ENCODE data around the gene FAM3C.
A peak's percentile ranks its signal among the peaks of the same experiment; 100 is the strongest.

FAM3C gene

DNA sequence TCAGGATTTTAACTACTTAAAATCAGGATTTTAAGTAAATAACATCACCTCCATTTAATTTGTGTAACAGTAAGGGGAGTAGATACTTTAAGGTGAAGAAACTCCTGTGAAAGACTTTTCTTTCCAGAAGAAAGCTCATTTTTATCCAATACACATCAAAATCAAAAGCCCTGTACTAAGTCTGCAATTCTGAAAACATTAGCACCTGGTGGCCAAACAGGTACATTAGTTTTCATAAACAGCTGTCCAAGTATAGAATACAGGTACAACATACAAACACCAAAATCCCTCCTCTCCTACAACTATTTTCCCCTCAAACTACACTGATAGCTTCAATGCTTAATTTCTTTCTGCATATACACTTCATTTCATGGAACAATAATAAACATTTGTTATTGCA lies 22.9 kb downstream of the FAM3C start:
- DNase-seq = no peak

DNA sequence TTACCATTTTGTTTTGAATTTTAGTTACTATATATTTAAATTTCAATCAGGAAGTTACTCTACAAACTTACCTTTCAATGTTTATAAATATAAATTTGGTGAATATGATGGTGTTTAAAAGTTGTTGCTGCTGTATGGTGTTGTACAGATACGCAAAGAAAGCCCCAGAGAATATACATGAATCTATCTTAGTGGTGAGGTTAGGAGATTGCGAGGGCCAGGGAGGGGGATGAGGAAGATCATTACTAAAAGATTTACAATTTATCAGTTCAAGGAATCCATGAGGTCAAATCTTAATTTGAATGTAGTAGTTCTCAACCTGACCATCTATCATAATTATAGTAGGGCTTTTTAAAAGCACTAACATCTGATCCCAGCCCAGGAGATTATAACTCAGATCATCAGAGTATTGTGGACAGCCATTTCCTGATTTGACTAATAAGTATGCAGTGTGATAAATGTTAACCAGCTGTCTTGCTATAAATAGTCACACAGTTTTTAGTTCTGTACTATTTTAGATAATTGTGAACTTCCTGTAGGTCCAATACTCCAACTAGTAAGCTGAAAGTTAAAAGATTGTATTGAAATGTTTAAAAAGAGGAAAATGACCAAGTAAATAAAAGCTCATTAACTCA lies 23.6 kb downstream of the FAM3C start:
- no peak for DNase-seq

DNA sequence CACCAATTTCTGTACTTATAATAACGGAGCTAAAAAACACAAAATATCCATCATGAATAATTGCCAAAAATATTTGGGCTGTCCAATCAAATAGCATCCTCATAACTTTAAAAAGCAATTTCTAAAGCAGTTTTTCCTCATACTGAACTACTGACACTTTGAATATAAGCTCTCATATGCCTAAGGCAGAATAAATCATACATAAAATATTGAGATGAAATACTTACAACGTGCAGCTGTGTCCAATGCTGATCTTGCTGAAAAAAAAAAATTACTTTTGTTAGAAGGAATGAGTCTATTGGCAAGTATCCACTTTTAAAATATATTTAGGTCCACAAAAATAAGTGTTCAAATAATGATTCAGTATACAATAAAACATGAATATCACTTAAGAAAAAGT lies 24.2 kb downstream of the FAM3C start:
- DNase-seq = no peak

DNA sequence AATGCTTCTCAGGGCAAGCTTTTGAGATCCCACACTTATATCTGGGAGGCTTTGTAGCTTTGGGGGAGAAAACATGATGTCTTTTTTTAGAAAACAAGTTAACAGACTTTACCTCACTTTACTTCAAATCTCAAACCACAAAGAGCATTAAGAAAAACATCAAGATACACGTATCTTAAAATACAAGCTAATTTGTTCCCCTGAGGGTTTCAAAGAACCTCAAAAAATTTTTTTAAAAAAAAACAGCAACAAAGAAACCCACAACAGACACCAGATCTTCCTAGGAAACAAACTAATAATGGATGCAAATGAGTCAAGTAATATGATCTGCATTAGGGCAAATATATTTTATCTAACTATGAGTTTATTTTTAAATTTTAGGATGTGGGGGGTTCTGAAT lies 24.7 kb downstream of the FAM3C start:
- DNase-seq = no peak

DNA sequence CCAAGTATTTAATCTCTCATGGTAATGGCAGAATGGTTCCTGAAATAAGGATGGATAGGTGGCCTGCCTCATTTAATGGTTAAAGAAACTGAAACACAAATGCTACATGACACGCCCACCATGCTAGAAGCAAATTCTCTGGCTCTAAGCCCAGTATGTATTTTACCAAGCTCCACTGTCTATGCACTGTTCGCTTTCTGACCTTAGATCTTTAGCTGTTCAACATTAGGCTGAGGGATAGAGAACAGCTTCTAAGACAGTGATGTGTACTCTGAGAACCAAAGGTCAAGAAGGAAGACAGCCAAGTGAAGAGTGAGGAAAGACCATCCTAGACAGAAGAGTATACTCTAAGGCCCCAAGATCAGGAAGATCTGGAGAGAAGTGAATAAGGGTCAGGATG lies 26.6 kb downstream of the FAM3C start:
- DNase-seq = no peak

DNA sequence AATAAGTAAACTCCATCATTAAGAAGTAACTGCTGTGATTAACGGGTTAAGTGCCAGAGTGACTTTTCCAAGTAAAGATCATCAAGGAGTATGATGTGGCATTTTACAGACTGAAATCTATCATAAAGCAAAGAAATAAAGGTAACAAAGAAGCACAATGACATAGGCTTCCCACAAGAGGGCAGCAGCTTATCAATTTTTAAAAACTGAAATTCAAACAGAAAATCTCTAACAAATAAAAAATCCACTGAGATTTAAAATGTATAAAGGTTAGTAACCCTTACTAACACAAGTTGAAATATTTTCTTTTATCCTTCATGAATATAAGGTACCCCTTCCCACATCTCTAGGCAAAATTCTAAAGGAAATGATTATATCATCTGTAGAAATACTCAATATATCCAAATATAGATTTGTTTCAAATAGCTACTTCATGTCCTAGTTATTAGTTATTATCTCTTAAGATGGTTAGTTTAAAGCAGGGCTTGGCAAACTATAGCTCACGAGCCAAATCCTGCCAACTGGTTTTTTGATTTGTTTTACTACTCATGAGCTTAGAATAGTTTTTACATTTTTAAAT lies 29.2 kb downstream of the FAM3C start:
- peak; percentile 46 for DNase-seq

DNA sequence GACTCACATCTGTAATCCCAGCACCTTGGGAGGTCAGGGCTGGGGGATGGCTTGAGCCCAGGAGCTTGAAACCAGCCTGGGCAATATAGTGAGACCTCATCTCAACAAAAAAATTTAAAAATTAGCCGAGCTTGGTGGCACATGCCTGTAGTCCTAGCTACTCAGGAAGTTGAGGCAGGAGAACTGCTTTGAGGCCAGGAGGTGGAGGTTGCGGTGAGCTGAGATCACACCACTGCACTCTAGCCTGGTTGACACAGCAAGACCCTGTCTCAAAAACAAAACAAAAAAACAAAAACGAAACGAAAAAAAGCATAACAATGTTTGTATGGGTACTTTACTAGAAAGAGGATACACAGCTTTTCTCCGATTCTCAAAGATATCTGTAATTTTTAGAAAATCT lies 35.5 kb downstream of the FAM3C start:
- DNase-seq = no peak

DNA sequence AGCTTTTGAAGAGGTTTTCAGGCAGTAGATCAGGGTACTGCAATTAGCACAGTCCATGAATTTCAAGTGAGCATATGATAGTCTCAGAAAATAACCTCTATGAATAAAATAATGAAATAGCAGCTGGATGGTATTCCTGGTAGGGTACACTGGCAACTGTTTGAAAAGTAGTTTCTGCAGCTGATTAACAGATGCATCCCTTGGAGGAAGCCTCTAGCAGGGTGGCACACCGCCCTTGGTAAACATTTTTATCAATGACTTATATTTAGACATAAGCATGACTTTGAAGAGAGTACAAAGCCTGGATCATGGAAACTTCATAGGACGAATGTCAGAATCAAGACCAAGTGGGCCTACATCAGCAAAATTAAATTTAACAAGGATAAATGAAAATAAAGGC lies 40.5 kb downstream of the FAM3C start:
- DNase-seq = no peak

DNA sequence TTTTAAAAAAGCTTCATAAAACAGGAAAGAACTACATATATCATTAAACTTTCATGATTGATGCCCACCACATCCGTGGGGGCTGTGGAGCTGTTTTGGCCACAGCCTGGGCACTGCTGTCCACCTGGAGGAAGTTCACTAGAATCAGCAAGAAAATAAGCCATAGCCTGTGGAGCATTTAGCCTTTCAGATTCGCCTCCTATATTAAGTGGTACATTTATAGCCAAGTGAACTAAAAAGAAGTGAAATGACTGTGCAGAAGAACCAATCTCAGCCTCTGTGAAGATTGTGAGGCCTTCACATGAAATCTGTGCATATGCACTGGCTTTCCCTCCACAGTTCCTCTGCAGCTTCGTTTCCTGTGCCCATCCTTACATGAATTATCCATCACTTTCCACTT lies 43.8 kb downstream of the FAM3C start:
- no peak for DNase-seq

DNA sequence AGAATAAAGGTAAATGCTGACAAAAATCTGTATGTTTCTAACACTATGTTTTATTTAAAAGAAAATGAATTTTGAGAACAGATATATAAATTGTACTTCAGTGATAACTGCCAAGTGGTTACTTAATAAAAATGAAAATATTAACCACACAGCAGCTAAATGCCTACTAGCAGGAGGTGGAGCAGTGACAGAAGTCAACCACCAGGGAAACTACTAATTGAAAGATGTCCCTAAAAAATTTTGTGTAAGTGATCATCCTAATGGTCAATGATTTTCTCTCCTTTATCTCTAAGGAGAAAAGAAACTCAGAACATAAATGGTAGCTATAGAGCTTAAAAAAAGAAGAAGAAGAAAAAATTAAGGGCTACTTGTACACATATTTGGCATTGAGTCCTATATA lies 44.4 kb downstream of the FAM3C start:
- no peak for DNase-seq

DNA sequence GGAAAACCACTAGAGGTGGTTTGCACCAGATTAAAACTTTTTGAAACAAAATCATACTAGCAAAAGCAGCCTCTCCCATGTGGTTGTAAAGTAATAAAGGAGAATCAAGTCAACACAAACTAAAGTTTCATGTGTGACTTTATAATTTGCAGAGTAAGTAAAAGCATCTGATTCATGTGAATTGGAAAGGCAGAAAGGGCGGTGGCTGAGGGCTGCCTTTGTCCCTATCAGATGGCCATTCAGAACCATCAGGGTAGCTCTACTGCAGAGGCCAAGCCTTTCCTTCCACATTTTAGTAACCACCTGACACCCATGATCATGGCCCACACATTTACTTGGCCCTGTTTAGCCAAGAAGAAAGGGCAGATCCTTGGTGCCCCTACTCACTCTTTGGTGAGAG lies 51.6 kb downstream of the FAM3C start:
- DNase-seq = no peak

DNA sequence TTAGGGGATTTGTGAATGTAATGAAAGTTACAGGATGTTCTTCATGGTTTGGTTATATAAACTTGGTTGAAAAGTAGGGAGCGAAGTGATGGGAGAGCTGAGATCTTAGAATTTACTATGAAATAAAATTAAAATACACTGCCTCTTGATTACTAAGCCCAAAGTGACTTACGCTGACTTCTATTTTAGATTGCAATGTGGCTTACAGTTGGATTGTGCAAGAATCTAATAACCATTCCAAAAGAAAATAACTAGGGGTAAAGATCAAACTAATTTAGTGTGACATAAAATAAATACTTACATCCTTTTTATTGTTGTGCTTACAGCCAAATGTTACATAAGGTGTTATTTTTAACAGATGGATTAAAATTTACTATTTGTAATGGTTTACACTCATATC lies 52.0 kb downstream of the FAM3C start:
- no peak for DNase-seq

DNA sequence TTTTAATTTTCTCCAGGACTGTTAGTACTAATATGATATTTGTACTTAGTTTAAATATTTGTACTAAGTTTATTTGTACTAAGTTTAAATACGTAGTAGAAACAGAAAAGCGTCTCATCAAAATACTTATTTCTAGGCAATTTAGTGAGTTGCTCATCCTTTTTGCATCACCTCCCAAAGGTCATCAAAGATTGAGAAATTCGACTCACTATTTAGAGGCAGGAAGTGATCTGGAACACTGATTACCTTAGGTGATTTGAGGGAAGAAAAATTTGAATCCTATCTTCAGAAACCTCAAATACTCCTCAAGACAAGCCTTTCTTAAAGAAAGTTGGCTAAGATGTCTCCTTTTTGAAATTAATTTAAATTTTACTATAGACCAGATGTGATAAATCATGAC lies 52.8 kb downstream of the FAM3C start:
- no peak for DNase-seq

DNA sequence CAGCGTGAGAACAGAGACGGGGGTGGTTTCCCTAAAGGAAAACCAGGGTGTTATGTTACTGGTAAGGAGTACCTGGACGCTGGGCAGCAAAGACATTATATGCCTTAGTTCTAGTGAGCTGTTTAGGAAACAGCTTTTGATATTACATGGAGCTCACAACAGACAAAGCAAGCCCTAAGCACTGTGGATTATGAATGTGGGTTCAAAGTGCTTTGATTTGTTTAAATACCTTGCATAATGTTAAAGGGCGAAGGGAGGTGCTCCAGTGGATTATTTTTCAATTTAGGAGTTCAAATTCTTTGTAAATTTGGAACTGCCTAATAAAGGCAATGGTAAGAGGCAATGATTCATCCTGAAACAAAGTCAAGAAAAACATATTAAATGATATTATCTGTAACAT lies 53.5 kb downstream of the FAM3C start:
- no peak for DNase-seq

DNA sequence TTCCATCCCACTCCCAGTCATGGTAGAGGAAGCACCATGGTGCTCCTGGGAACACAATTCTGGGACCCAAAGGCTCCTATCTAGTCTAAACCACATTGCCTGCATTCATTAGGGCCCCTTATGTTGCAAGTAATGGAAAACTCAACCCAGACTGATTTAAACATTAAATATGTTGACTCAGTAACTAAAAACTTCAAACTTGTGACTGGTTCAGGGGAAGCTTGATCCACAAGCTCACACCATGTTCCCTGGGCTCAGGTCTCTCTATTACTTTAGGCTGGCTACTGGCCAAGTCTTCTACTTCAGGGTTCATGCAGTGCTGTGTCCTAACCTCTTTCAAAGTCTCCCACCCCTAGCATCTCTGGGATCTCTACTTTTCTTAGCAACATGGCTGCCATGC lies 54.2 kb downstream of the FAM3C start:
- DNase-seq = no peak

DNA sequence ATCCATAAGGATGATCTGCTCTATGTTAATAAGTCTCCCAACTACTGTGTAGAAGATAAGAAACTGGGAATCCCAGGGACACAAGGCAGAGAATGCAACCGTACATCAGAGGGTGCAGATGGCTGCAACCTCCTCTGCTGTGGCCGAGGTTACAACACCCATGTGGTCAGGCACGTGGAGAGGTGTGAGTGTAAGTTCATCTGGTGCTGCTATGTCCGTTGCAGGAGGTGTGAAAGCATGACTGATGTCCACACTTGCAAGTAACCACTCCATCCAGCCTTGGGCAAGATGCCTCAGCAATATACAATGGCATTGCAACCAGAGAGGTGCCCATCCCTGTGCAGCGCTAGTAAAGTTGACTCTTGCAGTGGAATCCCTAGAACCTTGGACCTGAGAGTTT lies 57.0 kb downstream of the FAM3C start:
- DNase-seq = no peak

DNA sequence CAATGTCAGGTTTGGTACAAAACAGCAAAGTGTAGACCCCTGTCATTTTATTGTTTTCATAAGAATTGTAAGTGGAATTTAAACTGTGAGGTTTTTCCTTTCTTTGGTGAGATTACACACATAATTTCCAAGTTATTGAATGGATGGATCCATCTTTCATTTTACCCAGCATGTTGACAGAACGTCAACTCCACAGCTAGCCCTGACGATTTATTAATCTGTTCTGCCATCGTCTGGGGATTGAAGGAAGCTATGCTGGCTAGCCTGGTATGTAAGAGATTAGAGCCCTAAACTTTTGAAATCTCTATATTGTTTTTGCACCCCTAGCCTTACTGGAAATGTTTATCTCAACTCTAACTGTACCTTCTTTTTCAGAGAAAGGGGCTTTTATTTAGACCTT lies 58.7 kb downstream of the FAM3C start:
- DNase-seq = no peak

DNA sequence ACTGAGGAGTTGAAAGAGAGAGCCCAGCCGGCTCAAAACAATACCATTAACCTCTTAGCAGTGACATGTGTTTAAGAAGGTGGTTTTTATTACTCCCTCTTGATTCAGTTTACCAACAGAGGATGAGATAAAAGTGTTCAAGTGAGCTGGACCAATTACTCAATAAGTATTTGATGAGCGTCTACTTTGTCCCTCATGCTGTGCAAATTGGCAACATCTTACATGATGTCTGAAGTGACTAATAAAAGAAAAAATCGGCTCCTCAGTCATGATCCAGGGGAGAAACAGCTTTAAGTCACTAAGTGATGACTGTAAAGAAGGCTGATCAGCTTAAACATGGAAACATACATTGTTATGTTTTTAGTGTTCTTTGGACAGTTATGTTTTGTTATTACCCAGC lies 59.5 kb downstream of the FAM3C start:
- no peak for DNase-seq

DNA sequence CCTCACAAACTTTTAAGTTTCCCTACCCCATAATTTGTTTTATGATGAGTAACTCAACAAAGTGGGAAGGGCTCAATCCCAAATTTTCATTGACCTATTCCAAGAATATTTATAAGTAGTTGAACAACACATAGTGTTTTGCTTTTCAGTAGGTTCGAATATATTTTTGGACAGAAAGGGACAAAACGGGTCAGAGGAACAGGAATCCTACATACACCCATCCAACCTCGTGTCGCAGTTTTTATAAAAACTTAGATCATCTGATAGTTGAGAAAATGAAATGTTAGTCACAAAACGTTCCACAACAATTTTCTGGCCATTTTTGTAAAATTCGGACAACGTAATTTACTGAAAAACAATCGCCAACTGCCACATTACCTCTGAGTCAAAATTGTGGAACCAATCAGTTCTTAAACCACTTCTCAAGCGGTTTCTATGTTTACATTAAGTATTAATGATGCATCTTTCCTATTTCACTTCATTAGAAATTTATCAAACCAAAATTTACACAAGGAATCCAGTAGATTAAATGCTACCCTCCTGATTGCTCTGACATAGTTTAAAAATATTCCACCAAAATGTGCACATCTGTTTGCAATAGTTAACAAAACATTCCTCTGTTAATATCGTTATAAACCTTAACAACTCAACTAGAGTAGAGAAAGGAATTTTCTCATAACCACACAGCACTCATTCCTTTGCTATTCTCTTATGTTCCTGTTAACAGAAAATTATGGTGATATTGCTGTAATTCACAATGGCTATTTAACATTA lies 61.0 kb downstream of the FAM3C start:
- DNase-seq = no peak

DNA sequence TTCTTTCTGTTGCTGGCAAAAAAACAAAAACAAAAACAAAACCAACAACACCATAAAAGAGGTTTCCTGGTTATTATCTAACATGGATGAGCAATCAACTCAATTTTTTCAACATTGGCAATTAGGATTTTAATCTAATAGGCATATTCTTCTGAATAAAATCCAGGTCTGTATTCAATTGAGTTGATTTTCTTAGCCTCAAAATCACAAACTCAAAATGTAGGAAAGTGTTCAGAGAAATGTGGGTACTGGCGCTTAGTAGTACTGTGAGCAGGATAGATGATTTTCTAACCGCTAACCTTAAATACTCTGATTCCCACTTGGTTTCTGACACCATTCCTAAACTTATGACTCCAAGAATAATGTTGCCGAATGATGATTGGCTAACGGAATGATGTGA lies 61.7 kb downstream of the FAM3C start:
- DNase-seq = no peak

DNA sequence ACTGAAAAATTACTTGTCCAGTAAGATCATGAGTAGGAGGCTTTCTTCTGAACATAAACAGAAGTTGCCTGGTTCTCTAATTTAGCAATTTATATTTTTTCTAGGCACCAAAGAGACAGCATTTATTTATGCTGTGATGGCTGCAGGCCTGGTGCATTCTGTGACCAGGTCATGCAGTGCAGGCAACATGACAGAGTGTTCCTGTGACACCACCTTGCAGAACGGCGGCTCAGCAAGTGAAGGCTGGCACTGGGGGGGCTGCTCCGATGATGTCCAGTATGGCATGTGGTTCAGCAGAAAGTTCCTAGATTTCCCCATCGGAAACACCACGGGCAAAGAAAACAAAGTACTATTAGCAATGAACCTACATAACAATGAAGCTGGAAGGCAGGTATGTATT lies 64.5 kb downstream of the FAM3C start:
- DNase-seq = no peak

DNA sequence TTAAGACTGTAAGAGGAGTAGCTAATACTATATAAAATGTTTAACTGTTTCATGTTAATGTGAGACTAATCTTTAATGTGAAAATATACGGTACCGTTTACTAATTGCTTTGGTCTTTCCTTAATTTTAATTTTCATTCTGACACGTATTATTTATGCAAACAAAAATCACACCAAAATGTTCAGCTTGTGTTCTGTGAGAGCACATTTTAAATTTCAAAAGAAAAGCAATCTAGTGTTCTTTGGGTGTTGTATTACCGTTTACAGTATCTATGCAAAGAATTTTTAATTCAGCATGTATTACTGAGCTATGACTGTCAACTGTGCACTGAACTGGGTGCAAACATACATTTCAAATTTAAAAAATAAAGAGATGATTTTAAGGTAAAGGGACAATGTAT lies 65.1 kb downstream of the FAM3C start:
- DNase-seq = no peak

DNA sequence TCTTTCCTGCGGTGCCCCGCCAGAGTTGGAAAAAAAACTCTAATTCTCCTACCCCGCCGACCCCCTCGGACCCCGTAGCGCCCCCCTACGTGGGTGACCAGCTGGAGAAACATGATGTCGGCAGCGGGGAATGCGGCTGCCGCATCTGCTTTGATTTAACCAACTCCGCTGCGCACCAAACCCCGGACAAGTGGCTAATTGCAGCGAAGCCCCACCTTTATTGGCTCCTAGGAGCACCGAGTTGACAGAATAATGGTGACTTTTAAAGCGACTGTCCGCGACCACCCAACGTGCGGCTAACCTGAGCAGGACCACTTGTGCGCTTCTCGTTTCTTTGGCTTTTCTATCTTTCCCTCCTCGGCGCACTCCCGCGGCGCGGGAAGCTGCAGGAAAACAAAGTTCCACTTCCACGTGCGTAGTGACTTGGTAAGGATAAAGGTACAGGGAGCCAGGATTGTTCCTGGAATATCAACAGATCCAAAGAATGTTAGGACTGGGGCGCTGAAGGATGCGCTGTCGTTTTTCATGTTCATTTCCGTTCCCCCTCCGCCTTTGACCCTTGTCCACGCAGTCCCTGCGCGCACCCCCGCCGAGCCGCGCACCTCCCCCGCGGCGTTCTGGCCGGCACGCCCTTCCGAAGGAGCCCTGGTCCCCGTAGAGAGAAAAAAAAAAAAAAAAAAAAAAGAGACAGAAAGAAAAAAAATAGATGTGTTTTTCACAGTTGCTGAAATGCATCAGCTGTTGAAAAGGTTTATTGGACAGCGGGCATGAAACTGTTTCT lies 65.9 kb downstream of the FAM3C start:
- DNase-seq = no peak

Measured in NCI-H2029 treated with DMSO at 0.1 percent for 48 hours (cell line).